Stimulated activated naive CD8-positive, alpha-beta T cell treated with anti-CD3 and anti-CD28 coated beads, Interleukin-15, Interleukin-2, amounts not matched to agents 100 U/mL and 50 U/mL, for 24 hours (primary cell): ENCODE results near the gene HOXD1.

Experiments used
- ATAC-seq: fragments of 150-1000 bp; cut with Tn5 transposase; one replicate; pipeline ENCODE4 v1.10.0; 2021
- DNase-seq: peaks from one replicate; pipeline ENCODE4 v3.0.0; 2021

Gene HOXD1

GRCh38 chr2:176165370-176166050, 23.0 kb upstream of the HOXD1 start:
- no peak for ATAC-seq

DNA sequence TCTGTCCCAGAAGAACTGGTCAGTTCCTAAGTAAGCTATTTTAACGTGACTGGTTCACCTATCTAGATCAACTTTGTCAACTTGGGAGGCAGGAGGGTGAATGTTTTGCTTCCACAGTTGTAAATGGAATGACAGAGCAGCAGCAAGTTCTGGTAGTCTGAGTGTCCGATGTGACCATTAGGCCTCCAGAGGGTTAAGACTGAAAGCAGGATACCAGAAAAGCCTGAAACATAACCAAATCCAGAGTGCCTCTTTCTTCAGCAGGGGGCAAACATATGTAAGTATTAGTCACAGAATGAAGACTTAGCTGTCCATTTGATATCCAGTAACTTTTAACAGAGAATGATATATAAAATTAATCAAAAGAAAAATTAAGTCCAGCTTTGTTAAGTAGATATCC, 22.2 kb upstream of the HOXD1 start:
- no peak for DNase-seq
- ATAC-seq: no peak

More at GRCh38 chr2:176165370-176166050, 23.0 kb upstream of the HOXD1 start:
- no peak for DNase-seq

GRCh38 chr2:176167398-176167797, 21.1 kb upstream of the HOXD1 start:
- ATAC-seq (no peak), DNase-seq (no peak)

GRCh38 chr2:176169181-176169580, 19.3 kb upstream of the HOXD1 start:
- DNase-seq (no peak), ATAC-seq (no peak)

- ATAC-seq (no peak), DNase-seq (no peak)
Measured at GRCh38 chr2:176169711-176170110, 18.8 kb upstream of the HOXD1 start.

GRCh38 chr2:176170602-176171305, 17.7 kb upstream of the HOXD1 start:
- no peak for DNase-seq
- no peak for ATAC-seq

- DNase-seq (no peak), ATAC-seq (no peak)
Measured at GRCh38 chr2:176171351-176172006, 17.0 kb upstream of the HOXD1 start.

GRCh38 chr2:176172007-176172894, 16.2 kb upstream of the HOXD1 start:
- DNase-seq (no peak), ATAC-seq (no peak)

GRCh38 chr2:176172895-176173566, 15.4 kb upstream of the HOXD1 start:
- no peak for ATAC-seq
- no peak for DNase-seq

DNA sequence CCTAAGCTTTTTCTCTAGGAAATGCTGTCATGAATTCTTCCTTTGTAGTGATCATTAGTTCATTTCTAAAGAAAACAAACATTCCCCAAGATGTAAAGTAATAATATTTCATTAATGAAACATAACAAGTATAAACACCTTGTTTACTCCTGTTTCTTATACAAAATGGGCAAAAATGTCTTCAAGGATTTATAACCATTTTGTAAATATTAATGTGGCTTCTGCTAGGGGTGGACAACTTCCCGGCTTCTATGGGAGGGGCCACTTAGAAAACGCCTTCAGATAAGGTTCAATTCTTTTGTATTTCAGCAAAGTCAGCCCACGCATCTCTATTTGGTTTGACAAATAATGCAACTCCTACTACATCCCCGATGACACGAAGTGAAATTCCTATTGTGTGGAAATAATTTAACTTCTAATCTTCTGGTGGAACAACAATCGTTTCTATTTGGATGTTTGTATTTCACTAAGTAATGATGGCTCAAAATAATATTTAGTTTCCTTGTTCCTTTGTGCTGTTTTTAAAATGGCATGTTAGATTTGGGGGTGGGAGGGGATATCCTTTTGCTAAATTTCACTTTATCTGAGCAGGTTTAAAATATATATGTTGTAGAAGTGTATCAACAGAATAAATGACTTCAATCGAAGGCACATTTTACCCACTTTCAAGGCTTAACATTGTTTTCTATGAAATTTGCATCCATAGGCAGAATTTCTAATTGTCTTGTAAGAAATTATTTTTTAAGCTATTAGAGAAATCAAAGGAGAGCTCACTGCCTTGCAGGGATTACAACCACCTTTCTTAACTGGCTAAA, 14.7 kb upstream of the HOXD1 start:
- ATAC-seq (no peak), DNase-seq (no peak)

- DNase-seq (no peak), ATAC-seq (no peak)
Measured at GRCh38 chr2:176174382-176174823, 14.1 kb upstream of the HOXD1 start.

GRCh38 chr2:176174824-176175708, 13.4 kb upstream of the HOXD1 start:
- ATAC-seq: no peak
- DNase-seq: no peak

GRCh38 chr2:176175709-176176607, 12.5 kb upstream of the HOXD1 start:
- no peak for ATAC-seq
- no peak for DNase-seq

GRCh38 chr2:176177580-176178037, 10.9 kb upstream of the HOXD1 start:
- ATAC-seq: no peak
- no peak for DNase-seq

GRCh38 chr2:176178038-176178756, 10.3 kb upstream of the HOXD1 start:
- ATAC-seq (peak; percentile 15), DNase-seq (no peak)

GRCh38 chr2:176178757-176179295, 9.6 kb upstream of the HOXD1 start:
- DNase-seq: no peak

GRCh38 chr2:176181551-176181950, 6.9 kb upstream of the HOXD1 start:
- ATAC-seq: no peak
- no peak for DNase-seq

More at GRCh38 chr2:176178757-176179295, 9.6 kb upstream of the HOXD1 start:
- ATAC-seq: no peak

DNA sequence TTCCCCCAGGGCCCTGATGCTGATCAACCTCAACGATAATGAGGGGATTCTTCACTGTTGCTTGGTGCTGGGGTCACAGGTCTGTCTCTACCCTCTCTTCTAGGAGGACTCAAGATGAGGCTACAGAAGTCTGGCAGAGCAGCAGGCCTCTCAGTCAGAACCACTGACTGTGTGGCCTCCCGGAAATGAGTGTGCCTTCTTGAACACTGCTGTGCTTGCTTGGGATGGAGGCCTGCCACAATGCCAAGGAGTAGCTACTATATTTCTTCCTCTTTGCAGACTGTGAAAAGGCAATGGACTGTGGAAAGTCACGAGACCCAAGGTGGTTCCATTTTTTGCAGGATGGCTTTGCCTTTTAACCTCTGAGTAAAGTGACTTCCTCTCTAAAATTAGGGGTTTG, 5.8 kb upstream of the HOXD1 start:
- ATAC-seq (no peak), DNase-seq (no peak)
